Psoas muscle (tissue), 8 donors: Measurements from ENCODE around the gene RIPOR2. TPM values are rescaled to one million over a fixed set of nuclear protein-coding genes. Genes with fewer than 3 reads are reported as not detected.

Source experiments
- ATAC-seq, 4 donors: fragments of 200-7000 bp; cut with Tn5 transposase; one replicate each; pipeline ENCODE4 v1.9.1; 2020; ENCODE audit warnings: moderate library complexity in 3 of 4, mild to moderate bottlenecking in 2 of 4
- DNase-seq, 2 donors: peaks; one replicate each; pipeline ENCODE4 v3.0.0-alpha.2; 2020
- H3K27ac ChIP-seq: fragments of 200-600 bp; one replicate; pipeline ENCODE4 v1.8.0; 2022
- H3K27me3 ChIP-seq, 3 donors: fragments of 200-600 bp in 1 of 3; one replicate each; pipeline versions ENCODE4 v1.6.1 to v1.8.0; 2013 to 2022; ENCODE audit warnings: low read length in 2 of 3, mild to moderate bottlenecking in 2 of 3, moderate library complexity in 1 of 3; ENCODE audit not compliant: insufficient read depth in 3 of 3
- H3K36me3 ChIP-seq, 2 donors: fragments of 200-600 bp in 1 of 2; one replicate each; pipeline versions ENCODE4 v1.6.1 to v1.8.0; 2013 to 2022; ENCODE audit warnings: low read depth in 1 of 2, mild to moderate bottlenecking in 1 of 2, moderate library complexity in 1 of 2; ENCODE audit not compliant: insufficient read depth in 1 of 2
- H3K4me1 ChIP-seq: fragments of 200-600 bp; one replicate; pipeline ENCODE4 v1.8.0; 2022
- H3K4me3 ChIP-seq: fragments of 200-600 bp; one replicate; pipeline ENCODE4 v1.8.0; 2022; ENCODE audit warnings: mild to moderate bottlenecking
- H3K9me3 ChIP-seq: fragments of 200-600 bp; one replicate; pipeline ENCODE4 v1.8.0; 2022
- CTCF ChIP-seq: fragments of 200-600 bp; IDR thresholded peaks from one replicate; pipeline ENCODE4 v1.8.0; 2022; ENCODE audit warnings: antibody characterized with exemption
- WGBS, 3 donors: extraction: QIAGEN DNeasy Blood & Tissue Kit; methylation state at CpG; one replicate each; pipeline versions ENCODE4 v1.1.6 to v1.1.7; 2013; 5-methylcytosine and 5-hydroxymethylcytosine counted together
- intact Hi-C, 2 donors: fragments of 100-400 bp; cut with DNase I; formaldehyde crosslinking; loops; one replicate each; pipeline versions ENCODE4 v1.11.0 to v1.14.2; 2022
- polyA plus RNA-seq, 3 donors: library from polyadenylated mRNA; stranded (reverse); fragments of 200-250 nt; gene quantifications; one replicate each; pipeline ENCODE4 v1.2.3, GENCODE V29; 2013
- total RNA-seq, 4 donors: library from RNA; stranded (reverse); fragmentation: NEBNext Ultra II Directional in 2 of 4; extraction: Animal tissue kit (Norgen Biotek cat#: 25700) in 2 of 4; gene quantifications; one replicate each; pipeline versions ENCODE4 v1.2.1 to v1.2.4, GENCODE V29; 2021 to 2023
- donor health status: healthy with polysubstance abuse.
- donor health status: DM: no; HTN: no; CAD: no; lungs with moderate emphysema.
- donor health status: Bipolar disorder and iron deficiency.
- donor health status: healthy.
- donor health status: DM: yes; HTN: yes; CAD: no.
- donor health status: DM: no; HTN: no; CAD: no.
- donor health status: DM: no; HTN: no; CAD: no.
- donor health status: DM: yes; HTN: yes; CAD: no.

The RIPOR2 gene
- total and polyA plus RNA-seq, 7 donors, result 1.3 to 13.2 (median 7.1) TPM

- intact Hi-C loops, result no loop called here
- Histone ChIP-seq H3K4me3 (no peak overlapping the region), H3K27ac (no peak overlapping the region)
Observed at GRCh38 chr6:24838081-24838480, 97.7 kb downstream of the RIPOR2 start.

GRCh38 chr6:24836109-24836508, 99.7 kb downstream of the RIPOR2 start:
- no peak for DNase-seq
- 7 to 23% (median 15%) methylated on average over 2 of the region's 2 CpGs for WGBS, 3 donors
- Histone ChIP-seq H3K4me1 (no peaks in the 10 kb centered on the region), H3K36me3 (peaks cover 5 to 51% of the 10 kb centered on the region in 2 donors), H3K9me3 (no peaks in the 10 kb centered on the region), H3K27me3 (no peaks in the 10 kb centered on the region), H3K27ac (no peak overlapping the region), H3K4me3 (no peak overlapping the region)
- TF ChIP-seq CTCF, result no peak
- no peak for ATAC-seq
- intact Hi-C loops, result no loop called here

More at GRCh38 chr6:24838081-24838480, 97.7 kb downstream of the RIPOR2 start:
- peaks cover 5 to 51% of the 10 kb centered on the region in 2 donors for H3K36me3 ChIP-seq
- TF ChIP-seq CTCF, result no peak
- ATAC-seq, result no peak
- no peaks in the 10 kb centered on the region for H3K4me1 ChIP-seq
- no peaks in the 10 kb centered on the region for H3K27me3 ChIP-seq
- H3K9me3 ChIP-seq, result no peaks in the 10 kb centered on the region
- DNase-seq, result no peak
- 80 to 92% (median 81%) methylated on average over 3 of the region's 3 CpGs for WGBS, 3 donors

- Histone ChIP-seq H3K36me3 (peaks cover 0 to 64% of the 10 kb centered on the region in 2 donors), H3K4me1 (no peaks in the 10 kb centered on the region), H3K4me3 (no peak overlapping the region), H3K27me3 (no peaks in the 10 kb centered on the region), H3K27ac (no peak overlapping the region), H3K9me3 (no peaks in the 10 kb centered on the region)
- DNase-seq, result no peak
- WGBS, 3 donors, result 81 to 94% (median 84%) methylated on average over 4 of the region's 4 CpGs
- intact Hi-C loops, result no loop called here
- no peak for ATAC-seq
- TF ChIP-seq CTCF, result no peak
Observed at GRCh38 chr6:24833711-24834386, 101.9 kb downstream of the RIPOR2 start.

GRCh38 chr6:24832794-24833193, 103.0 kb downstream of the RIPOR2 start:
- TF ChIP-seq CTCF, result no peak
- Histone ChIP-seq H3K36me3 (peaks cover 0 to 68% of the 10 kb centered on the region in 2 donors), H3K27me3 (no peaks in the 10 kb centered on the region), H3K4me1 (no peaks in the 10 kb centered on the region), H3K9me3 (no peaks in the 10 kb centered on the region), H3K27ac (no peak overlapping the region), H3K4me3 (no peak overlapping the region)
- whole genome bisulfite sequencing, 3 donors, result 96 to 97% (median 97%) methylated on average over 1 of the region's 1 CpG
- DNase-seq (no peak), ATAC-seq (no peak)
- intact Hi-C loops, result no loop called here
